ENCODE data around the gene ANKRD18A. TPM values are rescaled to one million over a fixed set of nuclear protein-coding genes. Genes with fewer than 3 reads are reported as not detected.
A peak's percentile ranks its signal among the peaks of the same experiment; 100 is the strongest.

The ANKRD18A gene
- 1 to 10 TPM; 7.2 to 9.9 TPM for total RNA-seq

DNA sequence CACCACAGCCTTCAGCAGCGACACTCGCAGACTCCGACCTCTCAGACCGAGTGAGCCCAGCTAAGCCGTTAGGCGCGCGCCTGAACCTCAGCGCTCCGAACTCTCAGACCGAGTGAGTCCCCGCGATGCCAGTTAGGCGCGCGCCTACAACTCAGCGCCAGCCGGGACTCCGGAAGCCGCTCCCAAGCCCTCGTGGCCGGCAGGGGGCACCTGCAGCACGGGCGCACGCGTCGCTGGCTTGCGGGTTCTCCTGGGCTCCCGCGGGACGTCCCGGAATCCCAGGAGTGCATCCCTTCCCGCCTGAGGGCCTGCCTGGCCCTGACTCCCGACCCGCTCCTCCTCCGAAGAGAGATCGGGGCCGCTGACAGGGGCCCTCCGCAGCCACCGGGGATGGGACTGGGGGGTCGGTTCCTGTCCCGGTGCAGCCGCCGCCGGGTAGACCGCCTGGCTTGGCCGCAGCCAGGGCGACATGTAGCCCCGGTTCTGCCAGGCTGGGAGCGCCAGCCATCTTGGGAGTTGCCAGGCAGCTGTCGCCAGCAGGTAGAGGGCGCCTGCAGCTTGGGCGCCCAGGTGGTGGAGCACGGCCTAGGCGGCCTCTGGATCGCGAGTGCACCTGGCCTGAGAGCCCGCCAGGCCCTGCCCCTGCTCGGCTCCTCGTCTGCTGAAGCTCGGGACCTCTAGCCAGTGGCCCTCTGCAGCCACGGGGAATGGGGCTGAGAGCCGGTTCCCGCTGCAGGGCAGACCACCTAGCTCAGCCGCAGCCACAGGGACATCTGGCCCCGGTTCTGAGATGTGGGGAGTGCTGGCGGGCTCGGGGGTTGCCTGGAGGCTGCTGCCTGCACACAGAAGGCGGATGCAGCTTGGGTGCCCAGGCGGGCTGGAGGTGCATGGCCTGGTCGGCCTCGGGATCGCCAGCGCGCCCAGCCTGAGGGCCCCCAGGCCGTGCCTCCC is at the start of gene ANKRD18A:
Gene ANKRD18A, minus strand, starts transcription at position 114 of the 951 bp plus-strand sequence. CDS start 311 bp downstream, outside the sequence.
- Histone ChIP-seq H3K27me3 (peaks cover 6% of the 10 kb centered on the region), H3K4me1 (no peaks in the 10 kb centered on the region), H3K4me3 (peak within 1 kb of the TSS; percentile 61), H3K27ac (peak within 1 kb of the TSS; percentile 85), H3K9ac (ENCODE audit: low read depth in 2 of 2, low read length in 2 of 2) (peak within 1 kb of the TSS; percentile 51 to 53), H3K36me3 (no peaks in the 10 kb centered on the region), H3K9me3 (no peaks in the 10 kb centered on the region)
- intact Hi-C loops (cut with DNase I): no loop called here
- TF ChIP-seq, protein P1, sequence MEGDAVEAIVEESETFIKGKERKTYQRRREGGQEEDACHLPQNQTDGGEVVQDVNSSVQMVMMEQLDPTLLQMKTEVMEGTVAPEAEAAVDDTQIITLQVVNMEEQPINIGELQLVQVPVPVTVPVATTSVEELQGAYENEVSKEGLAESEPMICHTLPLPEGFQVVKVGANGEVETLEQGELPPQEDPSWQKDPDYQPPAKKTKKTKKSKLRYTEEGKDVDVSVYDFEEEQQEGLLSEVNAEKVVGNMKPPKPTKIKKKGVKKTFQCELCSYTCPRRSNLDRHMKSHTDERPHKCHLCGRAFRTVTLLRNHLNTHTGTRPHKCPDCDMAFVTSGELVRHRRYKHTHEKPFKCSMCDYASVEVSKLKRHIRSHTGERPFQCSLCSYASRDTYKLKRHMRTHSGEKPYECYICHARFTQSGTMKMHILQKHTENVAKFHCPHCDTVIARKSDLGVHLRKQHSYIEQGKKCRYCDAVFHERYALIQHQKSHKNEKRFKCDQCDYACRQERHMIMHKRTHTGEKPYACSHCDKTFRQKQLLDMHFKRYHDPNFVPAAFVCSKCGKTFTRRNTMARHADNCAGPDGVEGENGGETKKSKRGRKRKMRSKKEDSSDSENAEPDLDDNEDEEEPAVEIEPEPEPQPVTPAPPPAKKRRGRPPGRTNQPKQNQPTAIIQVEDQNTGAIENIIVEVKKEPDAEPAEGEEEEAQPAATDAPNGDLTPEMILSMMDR (IDR thresholded peaks at IDR 0.05): peak; percentile 64
- DNase-seq: peak; percentile 87

DNA sequence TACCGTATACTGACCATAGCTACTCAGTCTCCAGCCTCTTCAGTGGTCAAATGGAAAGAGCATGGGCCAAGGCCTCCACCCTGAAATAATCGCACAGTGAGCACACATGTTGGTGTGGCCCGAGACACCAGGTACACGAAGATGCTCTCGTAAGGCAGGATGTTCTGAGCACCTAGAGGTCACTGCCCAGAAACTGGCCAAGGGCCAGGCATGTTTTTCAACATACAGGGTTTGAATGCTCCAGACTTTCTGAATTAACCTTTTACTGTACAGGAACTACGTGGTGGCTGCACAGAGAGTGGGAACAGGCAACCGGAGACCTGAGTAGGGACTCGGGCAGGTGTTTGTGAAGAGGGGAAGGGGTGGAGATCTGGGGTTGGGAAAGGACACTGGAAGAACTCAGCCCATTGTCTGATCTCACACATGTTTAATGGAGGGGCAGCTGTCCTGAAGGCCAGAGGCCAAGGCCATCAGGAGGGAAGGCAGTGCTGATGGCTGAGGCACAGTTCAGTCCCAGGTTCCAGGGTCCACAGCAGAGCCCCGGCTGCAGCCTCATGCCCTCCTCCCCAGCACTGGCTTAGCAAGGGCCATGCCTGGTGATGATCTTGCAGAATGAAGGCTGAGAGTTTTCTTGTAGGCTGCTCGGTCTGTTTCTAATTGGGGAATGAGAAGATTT is 48.5 kb upstream of the ANKRD18A start:
- intact Hi-C loops (cut with DNase I): no loop called here
- no peak overlapping the region for H3K4me3 ChIP-seq

DNA sequence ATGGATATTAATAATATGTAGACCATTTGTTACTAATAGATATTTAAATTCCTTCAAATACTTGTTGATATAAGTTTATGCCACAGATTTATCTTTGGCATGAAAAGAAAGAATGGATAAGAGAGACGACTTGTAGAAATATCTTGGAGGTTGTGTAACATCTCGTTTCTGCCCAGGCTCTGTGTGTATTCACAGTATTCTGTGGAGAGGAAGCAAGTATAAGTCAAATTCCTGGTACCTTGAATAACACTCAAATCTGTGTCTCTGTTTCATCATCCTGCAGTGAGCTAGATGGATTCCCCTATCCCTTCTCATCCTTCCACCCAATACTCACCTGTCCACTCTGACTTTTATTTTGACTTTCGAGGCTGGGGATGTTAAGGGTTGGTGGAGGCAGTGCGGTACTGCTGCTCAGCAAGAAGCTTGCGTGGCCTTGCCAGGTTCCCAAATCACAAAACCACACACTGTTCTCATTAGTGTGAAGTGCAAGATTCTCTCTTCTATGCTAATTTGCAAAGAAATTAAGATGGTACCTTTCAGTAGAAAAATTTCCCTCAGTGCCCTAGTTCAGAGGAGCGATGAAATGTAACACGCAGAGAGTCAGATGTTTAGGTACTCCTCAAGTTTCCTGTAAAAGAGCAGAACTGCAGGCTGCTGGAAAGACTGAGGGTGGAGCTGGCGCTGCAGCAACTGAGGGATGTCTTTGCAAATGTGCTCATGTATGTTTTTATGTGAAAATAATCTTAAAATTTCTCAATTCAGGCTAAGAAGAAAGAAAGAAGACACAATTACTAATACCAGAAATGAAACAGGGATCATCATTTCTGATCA is 42.6 kb upstream of the ANKRD18A start:
- no peak overlapping the region for H3K27ac ChIP-seq

More for the DNA sequence above, 48.5 kb upstream of the ANKRD18A start:
- Histone ChIP-seq H3K4me1 (no peaks in the 10 kb centered on the region), H3K27me3 (no peaks in the 10 kb centered on the region), H3K9me3 (no peaks in the 10 kb centered on the region), H3K27ac (no peak overlapping the region), H3K9ac (ENCODE audit: low read depth in 2 of 2, low read length in 2 of 2) (no peak overlapping the region), H3K36me3 (no peaks in the 10 kb centered on the region)
- TF ChIP-seq, protein P1 (IDR thresholded peaks at IDR 0.05): no peak
- no peak for DNase-seq

DNA sequence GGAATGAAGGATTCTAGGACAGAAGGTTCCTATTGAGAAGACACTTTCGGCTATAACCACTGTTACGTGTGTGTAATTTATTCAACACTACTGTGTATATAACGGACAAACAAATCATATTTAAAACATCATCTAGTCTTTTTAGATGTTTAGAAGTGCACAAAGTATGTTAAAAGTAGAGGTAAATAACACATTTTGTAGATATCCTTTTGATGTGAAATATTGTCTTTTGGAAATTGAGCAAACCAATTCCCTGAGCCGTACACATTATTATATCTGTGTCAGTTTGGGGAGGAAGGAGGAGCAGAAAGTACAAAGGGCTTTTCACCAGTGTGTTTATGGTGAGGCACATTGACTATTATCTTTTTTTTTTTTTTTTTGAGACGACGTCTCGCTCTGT is 39.1 kb upstream of the ANKRD18A start:
- no peak overlapping the region for H3K9ac ChIP-seq (ENCODE audit: low read depth in 2 of 2, low read length in 2 of 2)
- no peak overlapping the region for H3K4me3 ChIP-seq
- no peaks in the 10 kb centered on the region for H3K9me3 ChIP-seq
- H3K27ac ChIP-seq: no peak overlapping the region
- H3K36me3 ChIP-seq: no peaks in the 10 kb centered on the region
- no peaks in the 10 kb centered on the region for H3K4me1 ChIP-seq
- intact Hi-C loops (cut with DNase I): no loop called here
- H3K27me3 ChIP-seq: no peaks in the 10 kb centered on the region
- DNase-seq: no peak
- TF ChIP-seq, protein P1 (IDR thresholded peaks at IDR 0.05): no peak

More for the DNA sequence above, 42.6 kb upstream of the ANKRD18A start:
- intact Hi-C loops (cut with DNase I): no loop called here
- H3K4me1 ChIP-seq: no peaks in the 10 kb centered on the region
- TF ChIP-seq, protein P1 (IDR thresholded peaks at IDR 0.05): no peak
- no peaks in the 10 kb centered on the region for H3K36me3 ChIP-seq
- no peak overlapping the region for H3K4me3 ChIP-seq
- H3K9ac ChIP-seq (ENCODE audit: low read depth in 2 of 2, low read length in 2 of 2): no peak overlapping the region
- no peaks in the 10 kb centered on the region for H3K27me3 ChIP-seq
- DNase-seq: no peak
- no peaks in the 10 kb centered on the region for H3K9me3 ChIP-seq

DNA sequence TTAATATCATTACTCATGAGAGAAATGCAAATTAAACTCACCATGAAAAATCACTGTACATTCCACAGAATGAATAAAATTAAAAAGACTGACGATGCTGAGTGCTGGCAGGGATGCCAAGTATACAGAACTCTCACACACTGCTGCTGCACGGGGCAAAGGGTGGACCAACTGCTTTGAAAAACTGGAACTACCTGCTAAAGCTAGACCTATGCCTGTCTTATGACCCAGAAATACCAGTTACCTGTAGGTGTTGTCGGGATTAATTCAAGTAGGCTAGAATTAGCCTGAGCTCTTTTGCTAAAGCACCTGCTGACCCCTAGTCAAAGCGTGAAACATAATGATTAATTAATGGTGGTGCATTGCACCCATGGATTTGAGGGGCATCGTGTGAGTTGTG is 36.5 kb upstream of the ANKRD18A start:
- DNase-seq: no peak
- Histone ChIP-seq H3K27ac (no peak overlapping the region), H3K9me3 (no peaks in the 10 kb centered on the region), H3K4me3 (no peak overlapping the region), H3K36me3 (no peaks in the 10 kb centered on the region), H3K9ac (ENCODE audit: low read depth in 2 of 2, low read length in 2 of 2) (no peak overlapping the region), H3K4me1 (no peaks in the 10 kb centered on the region), H3K27me3 (no peaks in the 10 kb centered on the region)
- intact Hi-C loops (cut with DNase I): no loop called here
- TF ChIP-seq, protein P1 (IDR thresholded peaks at IDR 0.05): no peak

All from colonic mucosa (tissue), 4 donors.